BLaER1 (cell line): ENCODE data around the gene NR2F2.
"Not testable (repeated sequence)": the region's sequence is repeated elsewhere in the genome, so short reads cannot be mapped to it uniquely, and the experiment has no call there.

ENCODE experiments used
- H3K27ac ChIP-seq: shearing (Covaris generic); formaldehyde crosslinking; 2 replicates; pipeline ENCODE4 v1.8.1; 2022
- H3K27me3 ChIP-seq: shearing (Covaris generic); formaldehyde crosslinking; 2 replicates; pipeline ENCODE4 v1.8.1; 2022
- H3K36me3 ChIP-seq: shearing (Covaris generic); formaldehyde crosslinking; 2 replicates; pipeline ENCODE4 v1.8.1; 2022
- H3K4me1 ChIP-seq: shearing (Covaris generic); formaldehyde crosslinking; 2 replicates; pipeline ENCODE4 v1.8.1; 2022
- H3K4me2 ChIP-seq: shearing (Covaris generic); formaldehyde crosslinking; 2 replicates; pipeline ENCODE4 v1.8.1; 2022
- H3K4me3 ChIP-seq: shearing (Covaris generic); formaldehyde crosslinking; 2 replicates; pipeline ENCODE4 v1.8.1; 2022
- H3K9ac ChIP-seq: shearing (Covaris generic); formaldehyde crosslinking; 2 replicates; pipeline ENCODE4 v1.8.1; 2022
- H3K9me3 ChIP-seq: shearing (Covaris generic); formaldehyde crosslinking; 2 replicates; pipeline ENCODE4 v1.8.1; 2022
- H4K20me1 ChIP-seq: shearing (Covaris generic); formaldehyde crosslinking; 2 replicates; pipeline ENCODE4 v1.8.1; 2022
- Cebpa-rat ChIP-seq: shearing (Covaris generic); IDR thresholded peaks from 2 replicates; pipeline ENCODE4 v1.8.1; 2022

NR2F2 gene

GRCh38 chr15:96369351-96369750 is 38.9 kb downstream of the NR2F2 start:
- peaks cover 45% of the 10 kb centered on the region for H3K9me3 ChIP-seq
- no peak overlapping the region for H3K27ac ChIP-seq
- H4K20me1 ChIP-seq: peaks cover 29% of the 10 kb centered on the region; the same call in 1 of the 2 replicates
- H3K4me1 ChIP-seq: no peaks in the 10 kb centered on the region
- H3K4me3 ChIP-seq: no peak overlapping the region
- no peak overlapping the region for H3K9ac ChIP-seq
- no peaks in the 10 kb centered on the region for H3K36me3 ChIP-seq
- H3K4me2 ChIP-seq: no peak overlapping the region
- TF ChIP-seq Cebpa-rat: no peak
- H3K27me3 ChIP-seq: peaks cover 65% of the 10 kb centered on the region

- Histone ChIP-seq H3K9me3 (peaks cover 45% of the 10 kb centered on the region), H3K4me2 (no peak overlapping the region), H3K4me1 (no peaks in the 10 kb centered on the region), H3K27ac (no peak overlapping the region), H3K36me3 (no peaks in the 10 kb centered on the region), H3K9ac (no peak overlapping the region), H3K4me3 (no peak overlapping the region), H3K27me3 (peaks cover 58% of the 10 kb centered on the region), H4K20me1 (peaks cover 25% of the 10 kb centered on the region; the same call in 1 of the 2 replicates)
- TF ChIP-seq Cebpa-rat: no peak
Measured at GRCh38 chr15:96369825-96370621, 39.5 kb downstream of the NR2F2 start.

- Histone ChIP-seq H3K4me2 (no peak overlapping the region), H3K9ac (no peak overlapping the region), H3K4me3 (no peak overlapping the region), H4K20me1 (peaks cover 8% of the 10 kb centered on the region; the same call in 1 of the 2 replicates), H3K36me3 (no peaks in the 10 kb centered on the region), H3K27ac (no peak overlapping the region), H3K9me3 (peaks cover 24% of the 10 kb centered on the region), H3K27me3 (peaks cover 33% of the 10 kb centered on the region), H3K4me1 (no peaks in the 10 kb centered on the region)
- TF ChIP-seq Cebpa-rat: no peak
Measured at GRCh38 chr15:96372554-96372953, 42.1 kb downstream of the NR2F2 start.

GRCh38 chr15:96374499-96374898 is 44.0 kb downstream of the NR2F2 start:
- H3K4me2 ChIP-seq: no peak overlapping the region
- no peak overlapping the region for H3K9ac ChIP-seq
- peaks cover 6% of the 10 kb centered on the region; the same call in 1 of the 2 replicates for H3K9me3 ChIP-seq
- no peak overlapping the region for H3K27ac ChIP-seq
- no peak overlapping the region for H3K4me3 ChIP-seq
- H3K27me3 ChIP-seq: peaks cover 13% of the 10 kb centered on the region
- no peaks in the 10 kb centered on the region; the same call in 1 of the 2 replicates for H4K20me1 ChIP-seq
- no peak for TF ChIP-seq Cebpa-rat
- no peaks in the 10 kb centered on the region for H3K36me3 ChIP-seq
- no peaks in the 10 kb centered on the region for H3K4me1 ChIP-seq

GRCh38 chr15:96379592-96379991 is 49.1 kb downstream of the NR2F2 start:
- H3K27me3 ChIP-seq, H3K9ac ChIP-seq, H3K4me2 ChIP-seq, H3K36me3 ChIP-seq, H3K27ac ChIP-seq, H4K20me1 ChIP-seq, H3K4me1 ChIP-seq, H3K9me3 ChIP-seq, H3K4me3 ChIP-seq: not testable (repeated sequence)

GRCh38 chr15:96381463-96381862 is 51.0 kb downstream of the NR2F2 start:
- H3K4me2 ChIP-seq: no peak overlapping the region
- no peak overlapping the region for H3K27ac ChIP-seq
- no peak for TF ChIP-seq Cebpa-rat
- H3K27me3 ChIP-seq: no peaks in the 10 kb centered on the region
- no peak overlapping the region for H3K4me3 ChIP-seq
- 0 out of 2 replicates have a peak, but pooled peaks cover 5% of the 10 kb centered on the region for H3K4me1 ChIP-seq
- no peaks in the 10 kb centered on the region for H4K20me1 ChIP-seq
- no peaks in the 10 kb centered on the region for H3K36me3 ChIP-seq
- H3K9me3 ChIP-seq: no peaks in the 10 kb centered on the region
- no peak overlapping the region for H3K9ac ChIP-seq

- no peak for TF ChIP-seq Cebpa-rat
- H3K36me3 ChIP-seq: no peaks in the 10 kb centered on the region
- no peak overlapping the region for H3K4me2 ChIP-seq
- H4K20me1 ChIP-seq: no peaks in the 10 kb centered on the region
- no peak overlapping the region for H3K4me3 ChIP-seq
- H3K4me1 ChIP-seq: 0 out of 2 replicates have a peak, but pooled peaks cover 5% of the 10 kb centered on the region
- H3K27ac ChIP-seq: no peak overlapping the region
- no peaks in the 10 kb centered on the region for H3K27me3 ChIP-seq
- H3K9me3 ChIP-seq: no peaks in the 10 kb centered on the region
- H3K9ac ChIP-seq: no peak overlapping the region
Measured at GRCh38 chr15:96385195-96385594, 54.7 kb downstream of the NR2F2 start.

- no peak for TF ChIP-seq Cebpa-rat
- H3K4me2 ChIP-seq: no peak overlapping the region
Measured at GRCh38 chr15:96388673-96389072, 58.2 kb downstream of the NR2F2 start.

More at GRCh38 chr15:96388673-96389072, 58.2 kb downstream of the NR2F2 start:
- no peaks in the 10 kb centered on the region for H3K9me3 ChIP-seq
- no peak overlapping the region for H3K4me3 ChIP-seq
- 0 out of 2 replicates have a peak, but pooled peaks cover 2% of the 10 kb centered on the region for H3K4me1 ChIP-seq
- H4K20me1 ChIP-seq: no peaks in the 10 kb centered on the region
- no peak overlapping the region for H3K27ac ChIP-seq
- H3K36me3 ChIP-seq: no peaks in the 10 kb centered on the region
- H3K9ac ChIP-seq: no peak overlapping the region
- H3K27me3 ChIP-seq: no peaks in the 10 kb centered on the region
